Left renal pelvis (tissue), 4 donors: Measurements from ENCODE around the gene REEP6. TPM values are rescaled to one million over a fixed set of nuclear protein-coding genes. Genes with fewer than 3 reads are reported as not detected.
"Not testable (repeated sequence)": the region's sequence is repeated elsewhere in the genome, so short reads cannot be mapped to it uniquely, and the experiment has no call there.

Experiments used
- DNase-seq, 4 donors: peaks; one replicate each; pipeline ENCODE4 v3.0.0-alpha.2; 2013; ENCODE audit warnings: low read depth in 4 of 4, low spot score in 3 of 4
- polyA plus RNA-seq, 4 donors: library from polyadenylated mRNA; unstranded; fragments of 120-200 nt; gene quantifications; one replicate each; pipeline ENCODE4 v1.2.1, GENCODE V29; 2013; ENCODE audit not compliant: insufficient read length in 4 of 4

The REEP6 gene
- polyA plus RNA-seq, 4 donors, result 2.2 to 23.5 (median 14.0) TPM

DNA sequence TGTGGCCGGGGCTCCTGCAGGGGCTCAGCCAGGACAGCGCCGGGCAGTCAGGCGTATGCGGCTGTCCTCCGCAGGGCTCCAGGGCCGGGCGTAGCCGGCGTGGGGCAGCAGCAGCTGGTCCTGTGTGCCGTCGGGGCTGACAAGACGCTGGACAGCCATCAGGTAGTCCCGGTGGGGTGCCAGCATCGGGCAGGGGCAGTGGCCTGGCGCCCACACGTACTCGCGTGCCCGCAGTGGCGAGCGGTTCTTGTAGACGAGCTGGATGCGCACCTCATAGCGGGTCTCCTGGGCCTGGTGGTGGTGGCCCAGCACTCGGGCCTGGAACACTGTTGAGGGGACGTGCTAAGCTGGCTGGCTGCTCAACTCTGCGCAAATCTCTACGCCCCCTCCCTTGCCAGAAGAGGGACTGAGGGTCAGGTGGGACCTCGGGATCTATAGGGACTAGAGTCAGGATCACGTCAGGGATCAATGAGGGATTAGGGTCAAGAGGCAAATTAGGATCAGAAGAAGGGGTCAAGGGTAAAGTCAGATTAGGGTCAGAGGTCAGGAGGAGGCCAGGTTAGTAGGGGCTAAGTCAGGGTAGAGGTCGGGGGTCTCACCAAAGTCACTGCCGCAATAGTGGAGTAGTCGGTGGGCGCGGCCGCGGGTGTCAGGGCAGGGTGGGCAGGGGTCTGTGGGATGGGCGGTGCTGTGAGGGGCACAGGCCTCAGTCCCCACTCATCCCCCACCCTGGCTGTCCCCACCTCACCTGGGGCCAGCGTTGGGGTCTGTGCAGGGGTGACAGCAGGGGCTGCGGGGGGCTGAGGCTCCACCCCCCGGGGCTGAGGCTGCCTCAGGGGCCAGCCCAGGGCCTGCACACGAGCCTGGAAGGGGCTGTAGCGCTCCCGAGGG is 15.3 kb downstream of the REEP6 start:
- DNase-seq, result no peak

GRCh38 chr19:1507192-1507660 is 16.2 kb downstream of the REEP6 start:
- no peak for DNase-seq

DNA sequence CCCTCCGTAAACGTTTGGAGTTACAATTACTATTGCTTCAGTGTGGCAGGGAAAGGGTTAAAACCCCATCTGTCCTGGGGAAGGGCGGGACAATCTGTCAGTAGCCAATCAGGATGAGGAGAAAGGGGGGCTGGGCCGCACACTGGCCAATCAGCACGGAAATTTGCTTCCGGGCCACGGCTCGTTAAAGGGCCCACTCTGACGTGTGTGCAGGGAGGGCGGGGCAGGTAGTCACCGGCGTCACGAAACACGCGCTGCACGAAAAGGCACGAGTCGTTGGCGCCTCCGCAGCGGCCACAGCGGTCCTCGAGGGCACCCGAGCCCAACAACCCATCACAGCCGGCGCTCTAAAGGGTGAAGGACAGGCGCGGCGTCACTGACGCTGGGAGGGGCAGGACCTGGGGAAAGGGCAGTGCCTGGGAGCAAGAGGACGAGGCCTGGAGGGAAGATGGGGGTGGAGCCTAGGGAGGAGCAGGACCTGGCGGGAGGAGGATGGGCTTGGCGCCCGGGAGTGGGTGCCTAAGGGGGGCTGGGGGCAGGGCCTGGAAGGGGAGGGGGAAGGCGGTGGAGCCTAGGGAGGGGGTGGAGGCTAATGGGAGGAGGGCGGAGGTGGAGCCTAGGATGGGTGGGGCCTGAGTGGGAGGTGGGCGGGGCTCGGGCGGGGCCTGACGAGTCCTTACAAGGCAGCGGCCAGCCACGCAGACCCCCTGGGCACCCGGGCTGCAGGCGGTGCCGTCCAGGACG is 17.0 kb downstream of the REEP6 start:
- DNase-seq, result peak; percentile 86 to 92 (median 89)

- DNase-seq, result no peak
Observed at GRCh38 chr19:1508507-1508856, 17.5 kb downstream of the REEP6 start.

DNA sequence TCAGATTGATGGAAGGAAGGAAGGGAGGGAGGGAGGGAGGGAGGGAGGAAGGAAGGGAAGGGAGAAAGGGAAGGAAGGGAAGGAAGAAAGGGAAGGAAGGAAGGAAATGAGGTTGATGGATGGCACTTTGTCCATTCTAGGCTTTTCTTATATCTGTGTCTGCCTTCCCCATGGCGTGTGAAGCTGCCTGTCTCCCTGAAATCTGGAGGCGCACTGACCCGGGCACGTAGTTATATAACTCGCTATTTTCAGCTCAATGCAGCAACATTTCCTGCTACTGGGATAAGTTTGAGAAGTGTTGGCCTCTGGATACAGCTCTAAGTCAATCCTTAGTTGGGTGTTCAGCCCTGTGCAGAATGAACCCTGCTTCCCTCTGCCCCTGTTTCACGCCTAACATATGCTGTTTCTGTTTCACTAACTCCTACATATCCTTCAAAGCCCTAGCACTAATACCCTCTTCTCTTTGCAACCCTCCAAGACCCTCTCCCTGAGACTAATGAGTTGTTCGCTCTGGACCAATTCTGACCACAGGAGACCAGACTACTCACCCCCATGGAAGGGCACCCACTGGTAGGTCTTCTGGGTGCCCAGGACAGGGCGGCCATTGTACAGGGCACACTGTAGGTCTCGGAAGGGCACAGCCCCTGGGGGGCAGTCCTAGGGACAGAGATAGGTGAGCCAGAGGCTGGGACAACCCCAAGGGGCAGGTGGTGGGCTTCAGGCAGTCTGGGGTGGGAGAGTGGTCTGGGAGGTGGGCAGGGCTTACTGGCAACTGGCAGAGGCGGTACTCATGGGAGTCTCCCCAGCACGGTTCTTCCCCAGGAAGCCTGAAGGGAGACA is 18.8 kb downstream of the REEP6 start:
- DNase-seq, result no peak

DNA sequence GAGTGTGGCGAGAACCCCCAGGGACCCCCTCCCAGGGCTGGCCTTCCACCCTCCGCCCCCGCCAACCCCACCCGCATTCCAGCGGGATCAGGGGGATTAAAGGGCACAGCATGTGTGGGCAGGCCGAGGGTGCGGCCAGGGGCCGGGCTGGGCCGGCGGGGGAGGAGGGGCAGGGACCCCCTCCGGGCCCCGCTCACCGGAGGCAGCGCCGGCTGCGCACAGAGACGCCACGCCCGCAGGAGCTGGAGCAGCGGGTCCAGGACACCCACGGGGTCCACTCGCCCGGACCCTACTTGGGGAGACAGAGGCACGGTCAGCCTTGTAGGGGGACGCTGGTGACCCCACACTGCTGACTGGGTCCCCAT is 19.4 kb downstream of the REEP6 start:
- no peak for DNase-seq

DNA sequence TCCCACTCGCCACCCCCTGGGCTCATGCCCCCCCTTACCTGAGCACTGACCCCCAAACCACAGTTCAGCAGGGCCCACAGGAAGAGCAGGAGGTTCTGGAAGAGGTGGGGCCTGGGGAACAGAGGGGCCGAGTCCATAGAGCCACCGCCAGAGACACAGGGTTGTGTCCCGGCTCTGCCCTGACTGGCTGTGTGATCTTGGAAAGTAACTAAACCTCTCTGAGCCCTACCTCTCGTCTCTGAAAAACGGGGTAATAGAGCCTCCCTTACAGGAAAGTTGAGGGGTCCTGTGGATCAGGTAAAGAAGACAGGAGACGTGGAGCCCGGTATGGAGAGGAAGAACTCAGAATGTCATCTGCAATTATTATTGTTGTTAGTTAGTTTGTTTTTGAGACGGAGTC is 19.8 kb downstream of the REEP6 start:
- DNase-seq, result no peak

DNA sequence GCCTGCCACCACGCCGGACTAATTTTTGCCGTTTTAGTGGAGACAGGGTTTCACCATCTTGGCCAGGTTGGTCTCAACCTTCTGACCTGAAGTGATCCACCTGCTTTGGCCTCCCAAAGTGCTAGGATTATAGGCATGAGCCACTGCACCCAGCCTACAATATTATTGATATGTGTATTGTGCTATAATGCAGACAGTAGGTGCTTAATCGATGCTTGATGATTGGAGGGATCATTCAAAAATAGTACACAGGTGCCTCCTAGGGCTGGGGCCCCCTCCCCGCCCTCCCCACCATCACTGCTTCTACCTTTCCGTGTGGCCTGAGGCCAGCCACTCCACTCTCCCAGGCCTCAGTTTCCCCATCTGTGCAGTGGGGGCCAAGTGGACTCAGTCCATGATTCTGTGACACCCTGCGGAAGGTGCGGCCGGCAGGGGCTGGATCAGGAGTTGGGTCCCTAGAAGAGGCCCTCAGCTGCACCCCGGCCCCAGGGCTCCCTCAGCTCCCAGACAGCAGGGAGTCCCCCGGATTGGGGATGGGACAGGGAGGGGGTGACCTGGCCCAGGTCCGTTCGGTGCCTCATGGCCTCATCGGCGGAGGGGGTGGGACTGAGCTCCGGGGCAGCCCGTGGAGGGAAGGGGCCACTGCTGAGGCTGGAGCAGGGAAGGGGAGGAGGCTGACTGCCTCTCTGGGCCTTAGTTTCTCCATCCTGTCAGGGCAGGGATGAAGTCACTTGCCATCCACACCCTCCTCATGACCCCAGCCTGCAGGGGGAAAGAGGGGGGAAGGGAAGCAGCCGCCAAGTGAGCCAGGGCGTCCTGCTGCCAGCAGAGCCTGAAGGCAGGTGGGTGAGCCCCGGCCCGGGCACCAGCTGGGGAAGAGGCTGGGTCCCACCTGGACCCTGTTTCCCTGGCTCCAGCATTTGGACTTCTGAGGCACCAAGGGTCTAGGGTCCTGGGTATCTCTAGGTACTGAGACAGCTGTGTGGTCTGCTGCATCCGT is 20.6 kb downstream of the REEP6 start:
- DNase-seq, result no peak

GRCh38 chr19:1512671-1513498 is 21.9 kb downstream of the REEP6 start, which contains the start of gene ADAMTSL5:
ADAMTSL5 (minus strand) TSS chr19:1513019; CDS start chr19:1510943, 2,076 bp downstream.
- no peak for DNase-seq

- no peak for DNase-seq
Observed at GRCh38 chr19:1513499-1514294, 22.7 kb downstream of the REEP6 start.

- no peak for DNase-seq
Observed at GRCh38 chr19:1514295-1514661, 23.3 kb downstream of the REEP6 start.

DNA sequence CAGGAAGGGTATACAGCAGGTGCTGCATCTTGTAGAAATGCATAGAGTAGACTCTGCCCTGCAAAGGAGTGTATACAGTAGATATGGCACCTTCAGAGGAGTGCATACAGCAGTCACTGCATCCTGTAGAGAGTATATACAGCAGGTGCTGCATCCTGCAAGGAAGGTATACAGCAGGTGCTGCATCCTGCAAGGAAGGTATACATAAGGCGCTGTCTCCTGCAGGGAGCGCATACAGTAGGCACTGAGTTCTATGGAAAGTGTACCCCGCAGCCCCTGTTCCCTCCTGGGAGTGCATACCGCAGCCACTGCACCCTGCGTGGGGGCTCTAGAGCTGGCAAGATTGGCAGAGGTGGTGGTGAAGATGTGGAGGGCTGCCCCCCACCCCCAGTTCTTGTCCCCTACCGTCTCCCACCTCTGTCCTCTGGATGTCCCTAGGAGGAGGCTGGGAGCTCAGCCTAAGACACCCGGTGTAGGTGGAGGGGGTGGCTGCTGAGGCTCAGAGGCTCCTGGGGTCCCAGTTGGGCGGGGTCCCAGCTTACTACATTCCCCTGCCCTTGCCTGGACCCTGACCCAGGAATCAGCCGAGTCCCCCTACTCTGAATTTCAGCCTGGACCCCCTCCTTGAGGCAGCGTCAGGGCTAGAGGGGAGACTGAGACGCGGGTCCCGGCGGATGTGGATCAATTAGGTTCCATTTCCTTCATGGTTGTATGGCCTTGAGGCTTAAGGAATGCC is 24.2 kb downstream of the REEP6 start:
- no peak for DNase-seq

- no peak for DNase-seq
Observed at GRCh38 chr19:1516395-1516753, 25.4 kb downstream of the REEP6 start.

DNA sequence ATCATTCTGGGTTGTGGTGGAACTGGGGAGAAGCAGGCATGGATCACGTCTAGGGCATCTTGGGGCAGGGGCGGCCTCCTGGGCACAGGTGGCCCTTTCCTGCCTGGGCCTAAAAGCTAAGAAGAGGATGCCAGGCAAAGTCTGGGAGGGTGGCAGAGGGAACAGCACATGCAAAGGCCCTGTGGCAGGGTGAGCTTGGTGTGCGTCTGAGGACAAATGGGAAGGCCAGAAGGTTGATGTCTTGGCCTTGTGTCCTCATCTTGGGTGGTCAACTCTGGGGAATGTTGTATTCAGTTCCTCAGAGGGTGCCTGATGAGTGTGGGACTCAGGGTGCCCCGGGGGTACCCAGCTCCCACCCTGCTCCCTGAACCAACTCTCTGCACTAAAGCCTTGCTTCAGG is 27.5 kb downstream of the REEP6 start:
- no peak for DNase-seq

GRCh38 chr19:1519802-1520201 is 28.8 kb downstream of the REEP6 start:
- DNase-seq, result not testable (repeated sequence)

DNA sequence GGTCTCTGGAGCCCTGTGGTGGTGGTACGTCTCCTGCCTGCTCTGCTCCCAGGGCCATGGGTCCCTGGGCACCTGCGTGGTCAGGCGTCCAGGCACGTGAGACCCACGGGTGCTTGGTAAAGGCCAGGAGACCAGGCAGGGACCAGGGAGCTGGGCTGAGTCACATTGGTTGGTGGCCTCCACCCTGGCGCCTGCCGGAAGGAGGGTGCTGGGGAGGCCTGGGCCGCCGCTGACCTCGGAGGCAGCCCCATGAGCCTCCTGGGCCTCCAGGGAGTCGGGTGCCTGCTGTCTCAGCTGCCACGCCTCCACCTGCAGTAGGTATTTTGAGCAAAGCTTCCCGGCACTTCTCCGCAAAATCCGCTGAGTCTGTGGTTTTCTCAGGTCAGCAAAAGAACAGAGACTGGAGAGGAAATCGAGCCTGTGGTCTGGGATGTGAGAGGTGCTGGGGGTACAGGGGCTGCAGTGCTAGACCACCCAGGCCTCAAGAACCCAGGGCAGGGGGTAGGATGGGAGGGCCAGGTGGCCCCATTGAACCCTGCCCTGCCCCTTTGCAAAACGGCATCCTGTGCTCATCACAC is 29.3 kb downstream of the REEP6 start:
- no peak for DNase-seq

DNA sequence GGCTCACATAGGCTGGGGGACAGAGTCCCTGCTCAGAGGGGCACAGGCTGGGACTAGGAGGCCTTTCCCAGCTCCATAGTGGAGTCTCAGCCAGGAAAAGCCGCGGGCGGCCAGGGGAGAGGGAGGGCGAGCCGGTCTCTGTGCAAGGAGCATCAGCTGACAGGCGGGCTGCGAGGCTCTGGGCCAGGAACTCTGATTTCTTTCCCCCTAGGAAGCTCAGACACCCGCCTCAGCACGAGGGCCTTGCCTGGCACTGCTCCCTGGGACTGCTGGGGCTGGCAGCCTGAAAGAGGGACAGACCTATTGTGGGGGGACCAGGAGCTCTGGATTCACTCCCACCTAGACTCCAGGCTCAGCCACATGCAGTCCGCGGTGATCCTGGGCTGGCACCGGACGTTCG is 30.7 kb downstream of the REEP6 start:
- DNase-seq, result no peak
